DOHH2 (cell line): ENCODE data around the gene SUFU.

ENCODE experiments used
- H3F3A ChIP-seq: fragments of 200-600 bp; sonication (generic), shearing (Covaris generic); 2 replicates; pipeline ENCODE4 v1.6.0; 2016; ENCODE audit warnings: antibody characterized with exemption, mild to moderate bottlenecking; ENCODE audit not compliant: control insufficient read depth, insufficient read depth
- H3K27ac ChIP-seq: fragments of 200-600 bp; sonication (generic); 2 replicates; pipeline ENCODE4 v1.5.1; 2014; ENCODE audit warnings: low read depth, mild to moderate bottlenecking, low read length, moderate library complexity
- H3K27me3 ChIP-seq: fragments of 200-600 bp; sonication (generic); 2 replicates; pipeline ENCODE4 v1.6.1; 2014; ENCODE audit warnings: mild to moderate bottlenecking, low read length, mixed read lengths; ENCODE audit not compliant: control insufficient read depth
- H3K36me3 ChIP-seq: fragments of 200-600 bp; sonication (generic); 2 replicates; pipeline ENCODE4 v1.6.1; 2014; ENCODE audit warnings: mild to moderate bottlenecking, low read length, moderate library complexity, mixed read lengths; ENCODE audit not compliant: control insufficient read depth
- H3K4me1 ChIP-seq: fragments of 200-600 bp; sonication (generic); 2 replicates; pipeline ENCODE4 v1.6.1; 2014; ENCODE audit warnings: mild to moderate bottlenecking, low read length, mixed read lengths; ENCODE audit not compliant: control insufficient read depth
- H3K4me2 ChIP-seq: fragments of 200-600 bp; sonication (generic); 2 replicates; pipeline ENCODE4 v1.6.0; 2014; ENCODE audit warnings: mild to moderate bottlenecking, low read length, moderate library complexity
- H3K4me3 ChIP-seq: fragments of 200-600 bp; sonication (generic); 2 replicates; pipeline ENCODE4 v1.5.1; 2014; ENCODE audit warnings: mild to moderate bottlenecking, low read length, mixed read lengths
- H3K79me2 ChIP-seq: fragments of 200-600 bp; sonication (generic); 2 replicates; pipeline ENCODE4 v1.6.1; 2014; ENCODE audit warnings: mild to moderate bottlenecking, low read length, mixed read lengths; ENCODE audit not compliant: control insufficient read depth
- H3K9me2 ChIP-seq: fragments of 200-600 bp; sonication (generic); replicated peaks from 2 replicates; pipeline ENCODE4 v1.6.1; 2014; ENCODE audit warnings: mild to moderate bottlenecking, low read length, mixed read lengths; ENCODE audit not compliant: control insufficient read depth
- H3K9me3 ChIP-seq: fragments of 200-600 bp; sonication (generic); 2 replicates; pipeline ENCODE4 v1.6.1; 2014; ENCODE audit warnings: antibody characterized with exemption, low read length, mixed read lengths; ENCODE audit not compliant: control insufficient read depth, insufficient read depth
- H4K20me1 ChIP-seq: fragments of 200-600 bp; sonication (generic); 2 replicates; pipeline ENCODE4 v1.6.0; 2014; ENCODE audit warnings: low read depth, mild to moderate bottlenecking, antibody characterized with exemption, low read length, moderate library complexity; ENCODE audit not compliant: control insufficient read depth, insufficient read depth
- EZH2phosphoT487 ChIP-seq: fragments of 200-600 bp; sonication (generic); IDR thresholded peaks from 2 replicates; pipeline ENCODE4 v1.6.1; 2017; ENCODE audit warnings: borderline replicate concordance, mild to moderate bottlenecking, antibody characterized with exemption, low read length, moderate library complexity, mixed read lengths
- TF ChIP-seq, protein P1 (sequence below): fragments of 200-600 bp; sonication (generic); IDR thresholded peaks from one replicate; pipeline ENCODE4 v1.5.1; 2014; ENCODE audit warnings: antibody characterized with exemption, mild to moderate bottlenecking, low read depth, low read length; ENCODE audit not compliant: poor library complexity, severe bottlenecking

SUFU gene

GRCh38 chr10:102546606-102547320, 43.0 kb downstream of the SUFU start:
- TF ChIP-seq, protein P1, sequence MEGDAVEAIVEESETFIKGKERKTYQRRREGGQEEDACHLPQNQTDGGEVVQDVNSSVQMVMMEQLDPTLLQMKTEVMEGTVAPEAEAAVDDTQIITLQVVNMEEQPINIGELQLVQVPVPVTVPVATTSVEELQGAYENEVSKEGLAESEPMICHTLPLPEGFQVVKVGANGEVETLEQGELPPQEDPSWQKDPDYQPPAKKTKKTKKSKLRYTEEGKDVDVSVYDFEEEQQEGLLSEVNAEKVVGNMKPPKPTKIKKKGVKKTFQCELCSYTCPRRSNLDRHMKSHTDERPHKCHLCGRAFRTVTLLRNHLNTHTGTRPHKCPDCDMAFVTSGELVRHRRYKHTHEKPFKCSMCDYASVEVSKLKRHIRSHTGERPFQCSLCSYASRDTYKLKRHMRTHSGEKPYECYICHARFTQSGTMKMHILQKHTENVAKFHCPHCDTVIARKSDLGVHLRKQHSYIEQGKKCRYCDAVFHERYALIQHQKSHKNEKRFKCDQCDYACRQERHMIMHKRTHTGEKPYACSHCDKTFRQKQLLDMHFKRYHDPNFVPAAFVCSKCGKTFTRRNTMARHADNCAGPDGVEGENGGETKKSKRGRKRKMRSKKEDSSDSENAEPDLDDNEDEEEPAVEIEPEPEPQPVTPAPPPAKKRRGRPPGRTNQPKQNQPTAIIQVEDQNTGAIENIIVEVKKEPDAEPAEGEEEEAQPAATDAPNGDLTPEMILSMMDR, result no peak
- TF ChIP-seq EZH2phosphoT487, result no peak
- Histone ChIP-seq H3K4me1 (peaks cover 4% of the 10 kb centered on the region), H3K27ac (no peak overlapping the region), H3K4me2 (no peak overlapping the region), H3K36me3 (no peaks in the 10 kb centered on the region), H4K20me1 (no peaks in the 10 kb centered on the region), H3K4me3 (no peak overlapping the region), H3F3A (no peaks in the 10 kb centered on the region), H3K27me3 (no peaks in the 10 kb centered on the region), H3K9me2 (no peaks in the 10 kb centered on the region), H3K9me3 (no peaks in the 10 kb centered on the region), H3K79me2 (no peaks in the 10 kb centered on the region)

DNA sequence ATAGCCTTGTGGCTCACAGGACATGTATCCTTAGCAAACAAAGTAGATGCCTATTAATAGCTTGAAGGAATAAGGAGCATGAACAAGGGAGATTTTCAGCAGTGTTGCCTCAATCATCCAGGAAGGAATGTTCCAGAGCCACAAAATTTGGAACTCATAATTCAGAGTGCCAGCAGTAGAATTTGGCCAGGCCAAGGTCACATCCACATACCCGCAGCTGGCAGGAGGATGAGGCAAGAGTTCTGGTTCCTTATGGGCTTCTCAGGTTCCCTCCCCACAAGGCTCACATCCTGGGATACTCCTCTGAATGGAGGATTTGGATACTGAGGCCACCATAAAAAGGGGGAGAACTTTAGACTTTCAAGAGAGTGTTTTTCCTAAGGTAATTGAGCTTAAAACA, 45.8 kb downstream of the SUFU start:
- Histone ChIP-seq H4K20me1 (no peaks in the 10 kb centered on the region), H3K4me1 (peaks cover 4% of the 10 kb centered on the region), H3K4me3 (no peak overlapping the region), H3K4me2 (no peak overlapping the region), H3F3A (no peaks in the 10 kb centered on the region), H3K27me3 (no peaks in the 10 kb centered on the region), H3K36me3 (no peaks in the 10 kb centered on the region), H3K9me2 (no peaks in the 10 kb centered on the region), H3K9me3 (no peaks in the 10 kb centered on the region), H3K79me2 (no peaks in the 10 kb centered on the region), H3K27ac (no peak overlapping the region)
- TF ChIP-seq, protein P1, result no peak
- no peak for TF ChIP-seq EZH2phosphoT487

DNA sequence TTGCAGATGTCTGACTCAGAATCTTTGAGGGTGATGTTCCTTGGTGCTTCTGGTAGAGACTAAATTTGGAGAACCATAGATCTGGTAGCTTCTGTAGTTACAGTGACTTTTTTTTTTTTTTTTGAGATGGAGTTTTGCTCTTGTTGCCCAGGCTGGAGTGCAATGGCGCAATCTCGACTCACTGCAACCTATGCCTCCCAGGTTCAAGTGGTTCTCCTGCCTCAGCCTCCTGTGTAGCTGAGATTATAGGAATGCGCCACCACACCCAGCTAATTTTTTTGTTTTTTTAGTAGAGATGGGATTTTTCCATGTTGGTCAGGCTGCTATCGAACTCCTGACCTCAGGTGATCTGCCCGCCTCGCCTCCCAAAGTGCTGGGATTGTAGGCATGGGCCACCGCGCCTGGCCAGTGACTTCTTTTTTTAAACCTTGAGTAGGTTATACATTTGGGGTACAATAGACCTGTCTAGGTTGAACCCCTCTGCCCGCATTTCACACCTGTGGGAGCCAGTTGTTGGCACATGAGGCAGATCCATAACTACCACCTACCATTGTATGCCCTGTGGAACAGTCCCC, 47.0 kb downstream of the SUFU start:
- H3F3A ChIP-seq, result no peaks in the 10 kb centered on the region
- H3K36me3 ChIP-seq, result no peaks in the 10 kb centered on the region
- H3K4me2 ChIP-seq, result no peak overlapping the region
- H3K27ac ChIP-seq, result no peak overlapping the region
- no peaks in the 10 kb centered on the region for H4K20me1 ChIP-seq
- H3K9me3 ChIP-seq, result no peaks in the 10 kb centered on the region
- no peaks in the 10 kb centered on the region for H3K9me2 ChIP-seq
- H3K27me3 ChIP-seq, result no peaks in the 10 kb centered on the region
- H3K79me2 ChIP-seq, result no peaks in the 10 kb centered on the region
- no peak for TF ChIP-seq EZH2phosphoT487
- TF ChIP-seq, protein P1, result no peak
- no peak overlapping the region for H3K4me3 ChIP-seq
- no peaks in the 10 kb centered on the region for H3K4me1 ChIP-seq
